Testis (tissue), 3 donors: ENCODE results near the gene SLIT3. TPM values are rescaled to one million over a fixed set of nuclear protein-coding genes. Genes with fewer than 3 reads are reported as not detected.

ENCODE experiments used
- DNase-seq: peaks from one replicate; pipeline ENCODE4 v3.0.0-alpha.2; 2019
- H3K27ac ChIP-seq, 2 donors: fragments of 200-600 bp; sonication (generic); one replicate each; pipeline ENCODE4 v1.5.1; 2019
- H3K27me3 ChIP-seq: fragments of 200-600 bp; sonication (generic); one replicate; pipeline ENCODE4 v1.5.1; 2019
- H3K36me3 ChIP-seq: fragments of 200-600 bp; sonication (generic); one replicate; pipeline ENCODE4 v1.5.1; 2017; ENCODE audit warnings: low read depth; ENCODE audit errors: missing control alignments
- H3K4me1 ChIP-seq: fragments of 200-600 bp; sonication (generic); one replicate; pipeline ENCODE4 v1.5.1; 2019
- H3K4me3 ChIP-seq, 2 donors: fragments of 200-600 bp; sonication (generic); one replicate each; pipeline ENCODE4 v1.5.1; 2017 to 2019
- H3K9me3 ChIP-seq: fragments of 200-600 bp; sonication (generic); one replicate; pipeline ENCODE4 v1.5.1; 2017
- CTCF ChIP-seq, 3 experiments: fragments of 450-650 bp in 2 of 3; fragments of 200-600 bp in 1 of 3; sonication (generic) in 1 of 3; IDR thresholded peaks; one replicate each; pipeline ENCODE4 v1.5.1; 2016 to 2019; ENCODE audit warnings: antibody characterized with exemption in 3 of 3, mild to moderate bottlenecking in 2 of 3, moderate library complexity in 1 of 3
- POLR2A ChIP-seq: fragments of 450-650 bp; IDR thresholded peaks from one replicate; pipeline ENCODE4 v1.6.1; 2017; ENCODE audit warnings: antibody characterized with exemption, mild to moderate bottlenecking, moderate library complexity
- WGBS, 2 donors: methylation state at CpG; one replicate each; pipeline ENCODE4 v1.1.5; 2018; 5-methylcytosine and 5-hydroxymethylcytosine counted together
- intact Hi-C: fragments of 100-400 bp; cut with DNase I; formaldehyde crosslinking; loops from one replicate; pipeline ENCODE4 v1.15.1; 2023; ENCODE audit warnings: low total_unique reads
- polyA plus RNA-seq: library from polyadenylated mRNA; stranded (reverse); fragments of 350-450 nt; fragmentation: Illumina TruSeq; extraction: RNeasy Lipid Tissue Mini Kit (QIAGEN cat#74804); gene quantifications from one replicate; pipeline ENCODE4 v1.2.3, GENCODE V29; 2014; ENCODE audit warnings: low read depth, low replicate concordance; ENCODE audit not compliant: insufficient read depth
- total RNA-seq, 2 donors: library from RNA; depleted of rRNA; stranded (reverse); fragments of >200 nt; gene quantifications; one replicate each; pipeline ENCODE4 v1.2.3, GENCODE V29; 2016

SLIT3 gene
- total and polyA plus RNA-seq, 3 donors from 2014 or later, result 4.8 to 23.2 (median 7.8) TPM

DNA sequence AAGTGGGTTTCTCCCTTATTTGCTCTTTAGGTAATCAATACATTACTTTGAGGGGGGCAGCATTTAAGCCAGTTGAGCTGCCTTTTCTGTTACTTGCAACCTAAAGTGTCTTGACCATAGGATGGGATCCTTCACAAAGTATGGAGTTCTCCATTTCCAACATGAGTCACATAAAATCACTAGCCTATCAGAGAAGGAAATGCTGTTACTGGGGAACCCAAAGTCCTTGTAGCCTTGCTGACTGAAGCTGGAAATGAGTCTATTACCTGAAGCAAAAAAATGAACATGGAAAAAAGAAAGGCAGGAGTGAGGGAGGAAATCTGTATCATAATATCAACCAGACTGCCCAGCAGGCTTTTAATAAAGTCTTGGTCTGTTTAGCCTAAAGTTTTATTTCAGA lies 42.8 kb upstream of the SLIT3 start:
- TF ChIP-seq POLR2A, result no peak
- no peak for TF ChIP-seq CTCF (IDR thresholded peaks at IDR 0.05)
- H3K4me3 ChIP-seq, result no peak overlapping the region
- H3K27me3 ChIP-seq, result no peaks in the 10 kb centered on the region
- no peaks in the 10 kb centered on the region for H3K9me3 ChIP-seq
- no peak for DNase-seq
- H3K36me3 ChIP-seq, result no peaks in the 10 kb centered on the region
- no peak overlapping the region for H3K27ac ChIP-seq
- no peaks in the 10 kb centered on the region for H3K4me1 ChIP-seq
- intact Hi-C loops, result no loop called here

GRCh38 chr5:169341556-169341955 lies 40.6 kb upstream of the SLIT3 start:
- H3K4me3 ChIP-seq, result no peak overlapping the region
- no peak for DNase-seq
- TF ChIP-seq CTCF (IDR thresholded peaks at IDR 0.05) (no peak), POLR2A (no peak)
- no peak overlapping the region for H3K27ac ChIP-seq
- no peaks in the 10 kb centered on the region for H3K9me3 ChIP-seq
- H3K36me3 ChIP-seq, result no peaks in the 10 kb centered on the region
- no peaks in the 10 kb centered on the region for H3K27me3 ChIP-seq
- no peaks in the 10 kb centered on the region for H3K4me1 ChIP-seq
- intact Hi-C loops, result no loop called here

DNA sequence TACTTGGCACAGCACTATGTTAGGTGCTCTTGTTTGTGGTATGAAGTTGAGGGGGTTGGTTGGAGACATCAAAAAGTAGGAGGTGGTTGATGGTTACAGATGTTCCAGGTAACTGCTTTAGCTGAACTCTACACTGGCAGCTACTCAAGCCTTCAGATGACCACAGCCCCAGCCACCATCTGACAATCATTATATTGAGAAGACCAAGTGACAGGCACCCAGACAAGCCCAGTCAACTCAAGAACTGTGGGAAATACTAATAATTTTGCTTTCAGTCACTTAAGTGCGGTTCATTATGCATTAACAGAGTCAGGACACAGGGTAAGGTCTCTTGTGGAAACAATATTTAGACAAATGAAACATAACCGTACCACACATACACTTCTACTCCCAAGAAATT lies 38.9 kb upstream of the SLIT3 start:
- H3K4me3 ChIP-seq, result no peak overlapping the region
- 91 to 97% methylated on average over 2 of the region's 2 CpGs for WGBS, 2 donors
- TF ChIP-seq CTCF (IDR thresholded peaks at IDR 0.05) (no peak), POLR2A (no peak)
- intact Hi-C loops, result no loop called here
- DNase-seq, result no peak
- no peak overlapping the region for H3K27ac ChIP-seq
- no peaks in the 10 kb centered on the region for H3K4me1 ChIP-seq
- H3K9me3 ChIP-seq, result no peaks in the 10 kb centered on the region
- H3K36me3 ChIP-seq, result no peaks in the 10 kb centered on the region
- no peaks in the 10 kb centered on the region for H3K27me3 ChIP-seq

- no peak overlapping the region for H3K4me3 ChIP-seq
- no peaks in the 10 kb centered on the region for H3K27me3 ChIP-seq
- H3K36me3 ChIP-seq, result no peaks in the 10 kb centered on the region
- H3K9me3 ChIP-seq, result no peaks in the 10 kb centered on the region
- intact Hi-C loops, result no loop called here
- DNase-seq, result no peak
- H3K4me1 ChIP-seq, result no peaks in the 10 kb centered on the region
- WGBS, 2 donors, result 49 to 56% methylated on average over 2 of the region's 2 CpGs
- TF ChIP-seq POLR2A (no peak), CTCF (IDR thresholded peaks at IDR 0.05) (no peak)
- no peak overlapping the region for H3K27ac ChIP-seq
These were observed 35.3 kb upstream of the SLIT3 start for GRCh38 chr5:169336242-169336641.

- TF ChIP-seq POLR2A, result no peak
- TF ChIP-seq CTCF (IDR thresholded peaks at IDR 0.05), result no peak
- WGBS, 2 donors, result 50 to 83% methylated on average over 2 of the region's 2 CpGs
- intact Hi-C loops, result no loop called here
- Histone ChIP-seq H3K9me3 (no peaks in the 10 kb centered on the region), H3K4me3 (no peak overlapping the region), H3K27me3 (no peaks in the 10 kb centered on the region), H3K27ac (no peak overlapping the region), H3K36me3 (no peaks in the 10 kb centered on the region), H3K4me1 (no peaks in the 10 kb centered on the region)
- DNase-seq, result no peak
These were observed 34.9 kb upstream of the SLIT3 start for GRCh38 chr5:169335806-169336205.
